HG03060 (cell line): ENCODE results near the gene SPON1.
"Not testable (repeated sequence)": the region's sequence is repeated elsewhere in the genome, so short reads cannot be mapped to it uniquely, and the experiment has no call there.

Source experiments
- ATAC-seq: cut with Tn5 transposase; IDR thresholded peaks from one replicate; pipeline ENCODE4 v1.9.1; 2021; ENCODE audit warnings: low read depth, moderate number of reproducible peaks; ENCODE audit not compliant: unreplicated experiment

SPON1 gene

GRCh38 chr11:14112721-14113120, 150.2 kb downstream of the SPON1 start:
- no peak for ATAC-seq

GRCh38 chr11:14114269-14114668, 151.7 kb downstream of the SPON1 start:
- no peak for ATAC-seq

GRCh38 chr11:14114786-14115185, 152.3 kb downstream of the SPON1 start:
- ATAC-seq, result no peak

- no peak for ATAC-seq
Measured at GRCh38 chr11:14117632-14118031, 155.1 kb downstream of the SPON1 start.

- ATAC-seq, result no peak
Measured at GRCh38 chr11:14118072-14118471, 155.5 kb downstream of the SPON1 start.

- ATAC-seq, result no peak
Measured at GRCh38 chr11:14119357-14119756, 156.8 kb downstream of the SPON1 start.

- ATAC-seq, result no peak
Measured at GRCh38 chr11:14124350-14124749, 161.8 kb downstream of the SPON1 start.

- no peak for ATAC-seq
Measured at GRCh38 chr11:14124886-14125285, 162.4 kb downstream of the SPON1 start.

- no peak for ATAC-seq
Measured at GRCh38 chr11:14125529-14125928, 163.0 kb downstream of the SPON1 start.

GRCh38 chr11:14127679-14128078, 165.2 kb downstream of the SPON1 start:
- no peak for ATAC-seq

GRCh38 chr11:14132312-14132711, 169.8 kb downstream of the SPON1 start:
- ATAC-seq, result no peak

GRCh38 chr11:14133381-14133780, 170.9 kb downstream of the SPON1 start:
- no peak for ATAC-seq

- no peak for ATAC-seq
Measured at GRCh38 chr11:14136561-14136960, 174.0 kb downstream of the SPON1 start.

GRCh38 chr11:14137284-14137683, 174.8 kb downstream of the SPON1 start:
- no peak for ATAC-seq

- ATAC-seq, result no peak
Measured at GRCh38 chr11:14140991-14141390, 178.5 kb downstream of the SPON1 start.

GRCh38 chr11:14141676-14142075, 179.2 kb downstream of the SPON1 start:
- no peak for ATAC-seq

- no peak for ATAC-seq
Measured at GRCh38 chr11:14144934-14145333, 182.4 kb downstream of the SPON1 start.

- ATAC-seq, result no peak
Measured at GRCh38 chr11:14148653-14149273, 186.2 kb downstream of the SPON1 start.

- no peak for ATAC-seq
Measured at GRCh38 chr11:14149683-14150082, 187.2 kb downstream of the SPON1 start.

GRCh38 chr11:14150878-14151277, 188.4 kb downstream of the SPON1 start:
- no peak for ATAC-seq

GRCh38 chr11:14154103-14154502, 191.6 kb downstream of the SPON1 start:
- not testable (repeated sequence) for ATAC-seq

GRCh38 chr11:14158393-14158792, 195.9 kb downstream of the SPON1 start:
- no peak for ATAC-seq

GRCh38 chr11:14163576-14163975, 201.1 kb downstream of the SPON1 start:
- ATAC-seq, result no peak
